ENCODE data around the gene KRT3. TPM values are rescaled to one million over a fixed set of nuclear protein-coding genes. Genes with fewer than 3 reads are reported as not detected.

KRT3 gene
- total and polyA plus RNA-seq, 2 donors from 2014 or later, result not detected

GRCh38 chr12:52742822-52743457, 53.0 kb downstream of the KRT3 start:
- no peaks in the 10 kb centered on the region for H3K9me3 ChIP-seq (ENCODE audit: control insufficient read depth in 2 of 3, insufficient read depth in 1 of 3, low read length in 3 of 3)
- H3K27me3 ChIP-seq (ENCODE audit: control insufficient read depth, insufficient read depth, low read length), result no peaks in the 10 kb centered on the region
- no peak for TF ChIP-seq CTCF (IDR thresholded peaks at IDR 0.05; ENCODE audit: borderline replicate concordance, extremely low read depth, insufficient read depth)
- no peak for DNase-seq
- intact Hi-C loops (cut with DNase I), result no loop called here
- H3K9ac ChIP-seq (ENCODE audit: low read length in 3 of 3), result no peak overlapping the region
- H3K27ac ChIP-seq (ENCODE audit: low read depth in 2 of 2, low read length in 2 of 2), result no peak overlapping the region
- H3K4me1 ChIP-seq (ENCODE audit: control insufficient read depth in 2 of 3, insufficient read depth in 2 of 3, low read depth in 1 of 3, low read length in 3 of 3), result no peaks in the 10 kb centered on the region
- H3K36me3 ChIP-seq (ENCODE audit: control insufficient read depth in 2 of 3, insufficient read depth in 3 of 3, low read length in 3 of 3), result no peaks in the 10 kb centered on the region
- FAIRE-seq, result no peak
- no peak overlapping the region for H3K4me3 ChIP-seq (ENCODE audit: low read length in 3 of 3)

GRCh38 chr12:52742196-52742580, 53.7 kb downstream of the KRT3 start:
- FAIRE-seq, result no peak
- Histone ChIP-seq H3K9ac (ENCODE audit: low read length in 3 of 3) (no peak overlapping the region), H3K4me3 (ENCODE audit: low read length in 3 of 3) (no peak overlapping the region), H3K9me3 (ENCODE audit: control insufficient read depth in 2 of 3, insufficient read depth in 1 of 3, low read length in 3 of 3) (no peaks in the 10 kb centered on the region), H3K27ac (ENCODE audit: low read depth in 2 of 2, low read length in 2 of 2) (no peak overlapping the region), H3K36me3 (ENCODE audit: control insufficient read depth in 2 of 3, insufficient read depth in 3 of 3, low read length in 3 of 3) (no peaks in the 10 kb centered on the region), H3K27me3 (ENCODE audit: control insufficient read depth, insufficient read depth, low read length) (no peaks in the 10 kb centered on the region), H3K4me1 (ENCODE audit: control insufficient read depth in 2 of 3, insufficient read depth in 2 of 3, low read depth in 1 of 3, low read length in 3 of 3) (no peaks in the 10 kb centered on the region)
- no peak for TF ChIP-seq CTCF (IDR thresholded peaks at IDR 0.05; ENCODE audit: borderline replicate concordance, extremely low read depth, insufficient read depth)
- DNase-seq, result no peak
- intact Hi-C loops (cut with DNase I), result no loop called here

GRCh38 chr12:52741375-52742195, 54.3 kb downstream of the KRT3 start:
- TF ChIP-seq CTCF (IDR thresholded peaks at IDR 0.05; ENCODE audit: borderline replicate concordance, extremely low read depth, insufficient read depth), result no peak

More at GRCh38 chr12:52741375-52742195, 54.3 kb downstream of the KRT3 start:
- FAIRE-seq, result no peak
- H3K27me3 ChIP-seq (ENCODE audit: control insufficient read depth, insufficient read depth, low read length), result no peaks in the 10 kb centered on the region
- intact Hi-C loops (cut with DNase I), result no loop called here
- H3K4me1 ChIP-seq (ENCODE audit: control insufficient read depth in 2 of 3, insufficient read depth in 2 of 3, low read depth in 1 of 3, low read length in 3 of 3), result no peaks in the 10 kb centered on the region
- no peak overlapping the region for H3K27ac ChIP-seq (ENCODE audit: low read depth in 2 of 2, low read length in 2 of 2)
- H3K9me3 ChIP-seq (ENCODE audit: control insufficient read depth in 2 of 3, insufficient read depth in 1 of 3, low read length in 3 of 3), result no peaks in the 10 kb centered on the region
- H3K36me3 ChIP-seq (ENCODE audit: control insufficient read depth in 2 of 3, insufficient read depth in 3 of 3, low read length in 3 of 3), result no peaks in the 10 kb centered on the region
- H3K9ac ChIP-seq (ENCODE audit: low read length in 3 of 3), result no peak overlapping the region
- DNase-seq, result peak in 4 of 5 donors; percentile 65 to 90 (median 86)
- H3K4me3 ChIP-seq (ENCODE audit: low read length in 3 of 3), result no peak overlapping the region
